Measurements from ENCODE around the gene SPEN. TPM values are rescaled to one million over a fixed set of nuclear protein-coding genes. Genes with fewer than 3 reads are reported as not detected.

The SPEN gene
- total RNA-seq, 2 donors from 2014 or later, result 27.8 to 38.9 TPM

GRCh38 chr1:15883326-15883725 is 35.8 kb downstream of the SPEN start:
- no peak for ATAC-seq
- no peak for DNase-seq
- Histone ChIP-seq H3K9me3 (no peaks in the 10 kb centered on the region), H3K4me3 (no peak overlapping the region), H3K27me3 (no peaks in the 10 kb centered on the region), H3K27ac (no peak overlapping the region), H3K4me1 (peaks cover 24% of the 10 kb centered on the region), H3K36me3 (replicated peaks in 1 of 2; ENCODE audit: insufficient read depth in 1 of 2, low read depth in 2 of 2) (no peaks in the 10 kb centered on the region)
- TF ChIP-seq POLR2A (IDR thresholded peaks at IDR 0.05), result no peak
- TF ChIP-seq CTCF (IDR thresholded peaks at IDR 0.05), result no peak
- intact Hi-C loops (cut with DNase I), result no loop called here
- WGBS, 2 donors, result 80 to 89% methylated on average over 6 of the region's 6 CpGs

GRCh38 chr1:15884477-15884876 is 37.0 kb downstream of the SPEN start:
- ATAC-seq, result no peak
- DNase-seq, result no peak
- Histone ChIP-seq H3K4me3 (no peak overlapping the region), H3K9me3 (no peaks in the 10 kb centered on the region), H3K27ac (peak overlapping the region in 2 of 4 donors; percentile 7 to 94), H3K36me3 (replicated peaks in 1 of 2; ENCODE audit: insufficient read depth in 1 of 2, low read depth in 2 of 2) (no peaks in the 10 kb centered on the region), H3K4me1 (peaks cover 24% of the 10 kb centered on the region), H3K27me3 (no peaks in the 10 kb centered on the region)
- TF ChIP-seq CTCF (IDR thresholded peaks at IDR 0.05), result no peak
- no peak for TF ChIP-seq POLR2A (IDR thresholded peaks at IDR 0.05)
- 56 to 74% methylated on average over 4 of the region's 4 CpGs for WGBS, 2 donors
- intact Hi-C loops (cut with DNase I), result no loop called here

GRCh38 chr1:15885269-15885668 is 37.8 kb downstream of the SPEN start:
- H3K4me3 ChIP-seq, result no peak overlapping the region

GRCh38 chr1:15885701-15886610 is 38.4 kb downstream of the SPEN start:
- H3K9me3 ChIP-seq, result no peaks in the 10 kb centered on the region
- DNase-seq, result peak; percentile 97 to 99 (median 98)
- intact Hi-C loops (cut with DNase I), result no loop called here
- H3K27me3 ChIP-seq, result no peaks in the 10 kb centered on the region
- peaks cover 24% of the 10 kb centered on the region for H3K4me1 ChIP-seq
- TF ChIP-seq CTCF (IDR thresholded peaks at IDR 0.05) (peak in 3 of 7 experiments; percentile 5 to 13 (median 8)), POLR2A (IDR thresholded peaks at IDR 0.05) (peak in 2 of 3 donors; percentile 67 to 72)
- peak overlapping the region; percentile 87 to 94 (median 92) for H3K27ac ChIP-seq
- ATAC-seq, result peak; percentile 99
- WGBS, 2 donors, result 0 to 2% methylated on average over 14 of the region's 14 CpGs
- H3K36me3 ChIP-seq (replicated peaks in 1 of 2; ENCODE audit: insufficient read depth in 1 of 2, low read depth in 2 of 2), result no peaks in the 10 kb centered on the region
- no peak overlapping the region for H3K4me3 ChIP-seq

More at GRCh38 chr1:15885269-15885668, 37.8 kb downstream of the SPEN start:
- no peak for DNase-seq
- no peaks in the 10 kb centered on the region for H3K36me3 ChIP-seq (replicated peaks in 1 of 2; ENCODE audit: insufficient read depth in 1 of 2, low read depth in 2 of 2)
- ATAC-seq, result no peak
- 43 to 59% methylated on average over 5 of the region's 5 CpGs for WGBS, 2 donors
- TF ChIP-seq POLR2A (IDR thresholded peaks at IDR 0.05) (no peak), CTCF (IDR thresholded peaks at IDR 0.05) (no peak)
- intact Hi-C loops (cut with DNase I), result no loop called here
- H3K27me3 ChIP-seq, result no peaks in the 10 kb centered on the region
- no peaks in the 10 kb centered on the region for H3K9me3 ChIP-seq
- H3K27ac ChIP-seq, result peak overlapping the region; percentile 87 to 94 (median 92)
- H3K4me1 ChIP-seq, result peaks cover 24% of the 10 kb centered on the region
